Activated CD4-positive, alpha-beta T cell treated with anti-CD3 and anti-CD28 coated beads, Interleukin-10, Interleukin-2, amounts not matched to agents 100 ng/mL and 50 ng/mL, durations not matched to agents 16 hours and 8 hours (primary cell): ENCODE measurements around the gene STBD1.

Experiments
- DNase-seq: peaks from one replicate; pipeline ENCODE4 v3.0.0-alpha.2; 2020

The STBD1 gene

DNA sequence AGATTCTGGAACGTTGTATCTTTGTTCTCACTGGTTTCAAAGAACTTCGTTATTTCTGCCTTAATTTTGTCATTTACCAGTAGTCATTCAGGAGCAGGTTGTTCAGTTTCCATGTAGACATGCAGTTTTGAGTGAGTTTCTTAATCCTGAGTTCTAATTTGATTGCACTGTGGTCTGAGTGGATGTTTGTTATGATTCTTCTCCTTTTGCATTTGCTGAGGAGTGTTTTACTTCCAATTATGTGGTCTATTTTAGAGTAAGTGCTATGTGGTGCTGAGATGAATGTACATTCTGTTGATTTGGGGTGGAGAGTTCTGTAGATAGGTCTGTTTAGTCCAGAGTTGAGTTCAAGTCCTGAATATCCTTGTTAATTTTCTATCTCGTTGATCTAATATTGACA, 18.7 kb upstream of the STBD1 start:
- peak; percentile 58 for DNase-seq

DNA sequence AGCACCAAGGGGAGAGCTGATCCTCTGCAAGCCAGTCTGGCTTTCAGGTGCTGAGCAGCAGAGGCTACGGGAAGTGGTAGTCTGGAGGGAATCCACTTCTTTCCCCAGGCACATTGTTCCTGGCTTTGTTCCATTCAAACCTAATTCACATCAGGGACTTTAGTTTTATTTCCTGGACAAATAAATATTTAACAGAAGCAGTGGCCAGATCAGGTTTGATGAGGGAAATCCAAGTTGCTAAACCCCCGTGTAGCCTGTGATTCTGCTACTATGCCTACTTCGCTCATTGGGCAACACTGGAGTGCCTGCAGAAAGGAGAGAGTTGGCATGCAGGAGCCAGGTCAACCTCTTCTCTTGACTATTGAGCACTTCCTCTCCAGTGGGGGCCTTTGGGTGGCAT, 13.8 kb upstream of the STBD1 start:
- DNase-seq = no peak

DNA sequence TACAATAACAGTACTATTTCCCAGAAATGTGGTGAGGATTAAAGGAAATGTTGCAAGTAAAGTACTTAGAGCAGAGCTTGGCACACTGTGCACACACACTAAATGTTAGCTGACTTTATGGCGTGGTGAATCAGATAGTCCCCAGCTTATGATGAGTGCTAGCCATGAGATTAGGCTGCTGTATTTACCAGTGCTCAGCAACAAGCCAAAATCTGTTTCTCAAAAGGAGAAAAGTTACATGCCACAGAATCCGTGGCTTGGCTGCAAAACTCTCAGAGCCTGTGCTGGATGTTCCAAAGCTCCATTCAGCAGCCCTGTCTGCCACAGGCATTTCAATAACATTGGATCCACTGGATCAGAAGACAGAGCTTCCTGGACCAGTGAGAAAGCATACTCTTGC, 12.8 kb upstream of the STBD1 start:
- DNase-seq = no peak

DNA sequence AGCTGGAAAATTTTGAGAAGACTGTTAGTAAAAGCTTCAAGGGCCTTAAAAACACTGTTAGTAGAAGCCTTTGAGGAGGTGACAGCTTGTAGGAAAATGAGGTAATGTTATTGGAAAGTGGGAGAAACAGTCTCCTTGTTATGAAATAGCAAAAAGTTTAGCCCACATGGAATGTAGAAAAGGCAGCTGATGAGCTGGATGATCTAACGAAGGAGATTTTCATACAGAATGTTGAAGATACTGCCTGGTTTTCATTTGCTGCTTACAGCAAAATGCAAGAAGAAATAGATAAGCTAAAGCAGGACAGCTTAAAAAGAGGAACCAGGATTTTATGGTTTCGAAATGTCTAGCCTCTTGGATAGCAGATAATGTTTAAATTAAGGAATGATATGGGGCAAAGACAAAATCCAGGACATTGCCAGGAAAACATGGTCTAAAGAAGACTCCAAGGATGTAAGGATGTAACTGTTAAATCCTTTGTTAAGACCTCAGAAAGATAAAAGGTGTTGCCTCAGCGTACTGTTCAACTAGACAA, 10.2 kb upstream of the STBD1 start:
- no peak for DNase-seq

DNA sequence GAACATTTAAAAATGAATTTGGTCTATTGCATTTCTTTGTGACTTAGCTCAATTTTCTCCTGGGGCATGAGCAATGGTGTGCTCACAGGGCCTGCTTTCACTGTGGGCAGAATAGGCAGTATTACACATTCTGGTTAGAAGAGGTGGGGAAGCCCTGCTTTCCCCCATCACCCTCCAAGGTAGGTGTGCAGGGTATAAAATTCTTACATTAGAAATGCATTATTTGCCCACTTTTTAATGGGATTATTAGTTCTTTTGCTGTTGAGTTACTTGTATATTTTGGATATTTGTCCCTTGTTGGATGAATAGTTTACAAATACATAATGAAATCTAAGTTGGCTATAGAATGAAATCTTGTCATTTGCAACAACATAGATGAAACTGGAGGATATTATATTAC, 8.3 kb upstream of the STBD1 start:
- DNase-seq = no peak

DNA sequence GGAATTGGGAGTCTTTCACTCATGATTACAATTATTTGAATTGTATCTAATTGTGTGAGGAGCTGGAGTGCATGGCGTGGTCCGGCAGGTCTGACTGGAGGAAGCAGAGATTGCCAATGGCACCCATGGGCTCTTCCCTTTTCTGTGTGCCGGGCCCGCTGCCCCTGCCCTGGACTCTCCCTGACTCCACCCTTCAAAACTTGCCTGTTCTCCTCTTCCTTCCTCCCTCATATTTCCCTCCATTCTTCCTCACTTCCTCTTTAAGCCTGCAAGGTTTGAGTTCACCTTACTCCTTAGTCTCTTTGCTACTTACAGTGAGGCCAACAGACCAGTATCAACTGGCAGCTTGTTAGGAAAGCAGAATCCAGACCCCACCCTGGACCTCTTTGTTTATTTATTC, 6.5 kb upstream of the STBD1 start:
- DNase-seq = no peak

DNA sequence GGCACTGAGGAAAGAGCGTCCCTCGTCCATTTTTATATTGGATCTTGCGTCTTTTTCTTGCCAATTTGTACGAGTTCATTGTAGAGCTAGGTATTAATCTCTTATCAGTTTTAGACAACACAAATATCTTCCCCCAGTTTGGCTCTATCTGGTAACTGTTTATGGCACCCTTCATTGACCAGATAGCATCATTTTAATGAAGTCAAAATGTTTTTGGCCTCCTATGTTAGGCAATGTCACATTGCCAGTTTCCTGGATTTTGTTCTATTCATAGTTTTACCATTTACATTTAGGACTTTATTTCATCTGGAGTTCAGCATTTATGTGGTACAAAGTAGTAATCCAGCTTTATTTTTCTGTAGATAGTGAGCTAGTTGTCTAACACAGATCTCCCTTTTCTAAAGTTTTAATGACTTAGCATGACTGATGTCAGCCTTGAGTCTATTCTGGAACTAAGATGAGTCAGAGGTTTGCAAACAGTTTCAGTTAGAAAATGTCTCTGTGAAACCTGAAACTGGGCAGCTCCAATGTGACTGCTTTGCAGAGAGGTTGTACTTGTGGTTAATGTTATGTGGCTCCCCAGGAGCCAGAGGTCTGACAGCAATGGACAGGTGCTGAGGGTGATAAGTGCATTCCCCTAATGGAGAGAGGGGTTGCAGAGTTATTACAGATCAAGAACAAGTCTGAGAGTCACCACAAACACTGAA, 5.3 kb upstream of the STBD1 start:
- peak; percentile 93 for DNase-seq

DNA sequence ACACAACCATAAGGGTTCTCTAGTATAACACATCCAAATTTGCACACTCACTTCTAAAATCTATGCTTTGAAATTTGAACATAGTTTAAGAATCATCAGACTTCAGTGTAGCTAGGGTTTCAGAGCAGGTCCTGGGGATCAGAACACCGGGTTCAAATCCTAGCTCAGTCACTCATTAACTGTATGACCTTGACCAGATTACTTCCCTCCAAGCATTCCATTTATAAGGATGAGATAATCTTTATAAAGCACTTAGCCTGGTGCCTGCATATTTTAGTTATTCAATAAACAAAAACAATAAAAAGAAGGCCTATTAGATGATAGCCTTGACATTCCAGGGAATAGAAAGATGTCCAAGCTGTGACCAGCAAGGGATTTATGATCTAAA, 4.8 kb upstream of the STBD1 start:
- DNase-seq = no peak

DNA sequence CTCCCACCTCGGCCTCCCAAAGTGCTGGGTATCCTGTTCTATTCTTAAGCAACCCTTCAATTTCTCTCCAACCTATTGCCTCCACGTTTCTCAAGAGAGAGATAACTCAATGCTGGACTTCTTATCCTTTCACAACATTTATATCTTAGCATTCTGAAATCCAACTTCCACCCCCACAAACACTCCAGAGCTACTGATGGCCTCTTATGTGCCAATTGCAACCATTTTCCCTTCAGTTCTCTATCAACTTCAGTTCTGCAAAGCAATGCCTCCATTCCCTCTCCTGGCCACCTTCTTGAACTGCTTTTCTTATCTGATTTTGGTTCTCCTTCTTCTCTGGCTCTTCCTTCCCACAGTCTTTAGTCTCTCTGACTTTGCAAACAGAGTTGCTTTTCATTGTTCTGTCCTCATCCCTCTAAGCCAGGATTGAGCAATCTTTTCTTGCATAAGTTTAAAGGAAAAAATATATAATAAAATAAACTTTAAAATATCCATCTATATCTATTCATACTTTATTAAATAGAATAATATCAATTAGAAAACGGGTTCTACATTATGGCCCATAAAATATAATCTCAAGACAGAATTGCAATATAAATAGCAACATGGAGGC, 3.6 kb upstream of the STBD1 start:
- no peak for DNase-seq

DNA sequence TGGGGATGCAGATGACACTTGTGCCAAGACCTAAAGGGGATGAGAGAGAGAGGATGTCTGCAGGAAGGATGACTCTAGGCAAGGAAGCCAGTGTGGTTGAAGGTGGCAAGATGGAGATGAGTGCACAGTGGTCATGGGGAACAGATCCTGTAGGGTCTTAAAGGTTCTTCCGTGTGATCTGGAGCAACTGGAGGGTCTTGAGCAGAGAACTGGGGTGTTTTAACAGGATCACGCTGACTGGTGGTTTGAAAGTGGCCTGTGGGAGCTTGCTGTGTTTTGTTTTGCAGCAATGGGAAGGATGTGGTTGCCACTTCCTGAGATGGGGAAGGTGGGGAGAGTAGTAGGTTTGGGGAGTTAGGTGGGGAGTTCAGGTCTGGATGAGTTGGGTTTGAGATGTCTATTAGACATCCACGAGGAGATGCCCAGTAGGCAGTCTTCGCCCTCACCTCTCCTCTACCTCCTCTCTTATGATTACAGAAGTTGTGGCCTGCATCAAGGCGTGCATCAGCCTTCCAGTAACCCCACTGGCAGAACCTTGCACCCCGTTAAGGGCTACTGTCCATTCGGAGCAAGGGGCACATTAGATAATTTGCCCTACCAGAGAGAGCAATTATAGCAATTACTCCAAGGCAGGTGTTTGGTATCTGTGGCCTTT, 1.4 kb upstream of the STBD1 start:
- peak; percentile 78 for DNase-seq

DNA sequence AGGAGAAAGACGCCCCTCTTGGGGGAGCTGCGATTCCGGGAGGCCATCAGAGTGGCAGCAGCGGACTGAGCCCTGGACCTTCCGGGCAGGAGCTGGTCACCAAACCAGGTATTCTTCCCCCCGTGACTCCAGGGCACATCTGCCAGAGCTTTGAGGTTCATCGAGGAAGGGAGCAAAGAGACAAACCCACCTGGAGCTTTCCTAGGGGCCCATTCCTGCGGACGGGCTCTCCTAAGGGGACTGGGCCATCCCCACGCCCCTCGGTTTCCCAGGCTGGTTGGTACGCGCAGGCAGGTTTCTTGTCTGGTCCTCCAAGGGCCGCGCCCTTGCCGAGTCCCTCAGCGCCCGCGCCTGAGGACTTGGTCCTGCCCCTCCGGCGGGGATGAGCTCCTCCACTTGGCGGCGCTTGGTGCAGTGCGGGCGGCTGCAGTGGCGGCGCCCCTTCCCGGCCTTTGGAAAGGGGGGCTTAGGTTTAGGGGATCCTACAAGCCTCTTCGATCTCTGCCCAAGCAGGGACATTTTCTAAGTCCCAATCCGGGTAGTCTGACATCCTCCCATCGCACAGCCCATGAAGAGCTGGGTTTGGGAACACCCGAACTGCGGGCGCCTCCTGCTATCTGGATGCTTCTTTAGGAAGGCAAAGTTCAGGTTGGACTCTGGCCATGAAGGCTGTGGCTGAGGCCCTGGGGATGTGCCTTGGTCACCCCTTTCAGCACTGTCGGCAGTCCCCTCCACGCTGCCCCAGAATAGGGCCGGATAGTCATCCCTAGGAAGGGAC, 538 bp downstream of the STBD1 start:
- DNase-seq = peak; percentile 45

DNA sequence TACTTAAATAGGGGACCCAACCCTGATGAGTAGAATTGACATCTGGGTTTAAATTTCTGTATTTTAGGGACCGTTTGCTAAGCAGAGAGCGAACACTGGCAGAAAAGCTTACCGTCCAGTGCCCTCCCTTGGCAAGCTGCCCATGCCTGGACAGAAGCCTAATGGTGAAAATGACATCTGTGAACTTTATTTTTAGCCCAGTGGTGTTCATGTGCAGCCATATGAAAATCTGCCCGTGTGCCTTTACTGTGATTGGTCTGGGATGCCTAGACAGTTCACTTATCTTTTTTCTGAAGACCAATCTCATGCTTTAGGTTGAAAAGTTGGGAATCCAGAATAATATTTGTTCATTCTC, 1.1 kb downstream of the STBD1 start:
- DNase-seq = no peak

DNA sequence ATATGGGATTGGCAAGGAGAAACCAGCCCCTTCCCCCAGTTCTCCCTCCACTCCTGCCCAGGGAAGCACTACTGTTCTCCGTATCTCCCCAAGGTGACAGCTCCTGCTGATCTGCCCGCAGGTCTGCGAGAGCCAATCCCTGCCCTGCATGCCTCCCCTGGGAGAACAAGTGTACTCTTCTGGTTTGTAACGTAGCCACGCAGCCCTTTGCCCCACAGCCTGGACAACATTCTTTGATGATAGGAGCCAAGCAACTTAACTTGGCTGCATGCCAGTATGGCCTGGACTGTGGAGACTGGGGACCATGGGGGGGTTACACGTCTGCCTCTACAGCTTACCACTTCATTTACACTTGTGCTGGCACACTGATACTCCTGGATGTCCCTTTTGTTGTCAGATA, 2.0 kb downstream of the STBD1 start:
- no peak for DNase-seq

DNA sequence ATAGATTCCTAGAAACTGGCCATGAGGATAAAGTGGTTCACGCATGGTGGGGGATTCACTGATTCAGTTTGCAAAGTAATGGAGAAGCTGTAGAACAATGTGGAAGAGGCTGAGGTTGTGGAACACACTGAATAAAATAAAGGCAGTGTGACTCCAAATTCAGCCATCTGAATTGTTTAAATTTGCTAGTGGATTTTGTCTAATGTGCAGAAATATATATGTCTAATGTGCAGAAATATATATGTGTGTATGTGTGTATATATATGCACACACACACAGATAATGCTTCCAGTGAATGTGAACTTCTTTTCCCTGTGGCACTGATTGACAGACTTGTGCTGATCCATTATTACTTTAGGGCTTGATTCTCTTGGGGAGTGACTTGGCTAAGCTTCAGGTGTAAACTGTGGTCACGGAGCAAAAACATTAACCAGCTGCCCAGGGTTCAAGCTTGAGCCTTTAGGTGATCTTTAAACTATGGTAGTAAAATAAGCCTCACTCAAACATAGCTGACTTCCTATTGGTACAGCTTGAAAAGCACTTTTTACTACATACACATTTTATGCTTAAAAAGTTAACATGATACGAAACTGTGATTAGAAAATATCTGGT, 3.5 kb downstream of the STBD1 start:
- DNase-seq = no peak

DNA sequence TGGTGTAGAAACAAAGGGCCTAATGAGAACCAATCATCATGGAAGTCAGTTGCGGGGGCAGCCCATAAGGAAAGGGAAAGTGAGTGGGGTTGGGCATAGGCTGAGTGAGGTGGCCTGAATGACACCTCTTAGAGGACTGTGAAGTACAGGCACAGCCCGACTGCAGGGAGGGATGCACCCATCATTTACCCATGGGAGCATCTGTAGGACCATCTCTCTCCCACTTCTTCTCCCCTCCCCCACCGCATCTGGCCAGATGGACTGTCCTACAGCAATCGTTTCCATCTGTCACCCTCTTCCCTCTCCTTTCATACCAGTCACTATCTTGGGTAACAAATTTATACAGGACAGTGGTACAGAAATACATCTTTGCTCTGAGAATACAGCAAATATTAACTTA, 4.2 kb downstream of the STBD1 start:
- DNase-seq = no peak

DNA sequence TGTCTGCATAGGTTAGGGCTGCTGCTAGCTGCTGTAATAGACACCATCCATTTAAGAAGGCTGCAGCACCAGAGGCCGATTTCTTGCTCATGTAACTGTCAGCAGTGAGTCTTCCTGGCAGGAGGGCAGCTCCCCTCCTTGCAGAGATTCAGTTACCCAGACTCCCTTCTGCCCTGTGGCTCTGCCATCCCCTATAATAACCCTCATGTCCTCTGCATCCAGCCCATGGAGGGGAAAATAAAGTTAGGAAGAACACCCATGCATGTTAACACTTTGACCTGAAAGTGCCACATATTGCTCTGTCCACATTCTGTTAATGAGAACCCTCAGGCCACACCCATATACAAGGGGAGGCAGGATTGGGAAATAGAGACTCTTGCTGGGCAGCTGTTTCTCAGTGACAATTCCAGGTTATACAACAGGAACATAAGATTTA, 5.4 kb downstream of the STBD1 start:
- DNase-seq = no peak

DNA sequence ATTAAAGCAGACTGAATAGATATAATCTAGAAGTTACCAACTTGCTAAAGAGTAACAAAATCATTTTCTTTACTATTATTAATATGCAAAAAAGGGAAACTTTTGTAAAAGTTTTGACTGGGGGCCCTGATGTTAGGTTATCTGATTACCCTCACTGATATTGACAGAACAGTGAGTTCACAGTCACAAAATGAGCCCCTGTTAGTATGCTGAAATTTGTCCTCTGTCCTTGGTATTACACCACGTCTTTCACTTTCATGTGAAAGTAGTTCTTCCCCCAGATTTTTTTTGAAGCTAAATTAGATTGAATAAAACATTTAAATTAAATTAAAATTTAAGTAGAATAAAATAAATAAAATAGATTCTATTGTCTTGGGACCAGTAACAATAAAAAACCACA, 5.9 kb downstream of the STBD1 start:
- no peak for DNase-seq

DNA sequence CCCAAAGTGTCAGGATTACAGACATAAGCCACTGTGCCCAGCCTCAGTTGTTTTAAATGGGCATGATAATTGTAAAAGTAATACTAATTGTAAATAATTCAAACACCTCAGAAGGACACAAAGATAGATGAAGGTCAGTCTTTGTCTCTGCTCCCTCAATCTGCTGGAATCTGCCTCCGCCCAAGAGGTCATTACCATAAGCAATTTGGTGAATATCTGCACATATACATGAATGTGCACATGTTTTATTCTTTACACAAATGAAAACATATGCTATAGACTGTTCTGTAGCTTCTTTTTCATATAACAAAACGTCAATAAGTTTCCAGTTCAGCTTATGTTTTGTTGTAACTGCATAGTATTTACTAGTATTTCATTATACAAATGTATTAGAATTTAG, 7.0 kb downstream of the STBD1 start:
- no peak for DNase-seq

DNA sequence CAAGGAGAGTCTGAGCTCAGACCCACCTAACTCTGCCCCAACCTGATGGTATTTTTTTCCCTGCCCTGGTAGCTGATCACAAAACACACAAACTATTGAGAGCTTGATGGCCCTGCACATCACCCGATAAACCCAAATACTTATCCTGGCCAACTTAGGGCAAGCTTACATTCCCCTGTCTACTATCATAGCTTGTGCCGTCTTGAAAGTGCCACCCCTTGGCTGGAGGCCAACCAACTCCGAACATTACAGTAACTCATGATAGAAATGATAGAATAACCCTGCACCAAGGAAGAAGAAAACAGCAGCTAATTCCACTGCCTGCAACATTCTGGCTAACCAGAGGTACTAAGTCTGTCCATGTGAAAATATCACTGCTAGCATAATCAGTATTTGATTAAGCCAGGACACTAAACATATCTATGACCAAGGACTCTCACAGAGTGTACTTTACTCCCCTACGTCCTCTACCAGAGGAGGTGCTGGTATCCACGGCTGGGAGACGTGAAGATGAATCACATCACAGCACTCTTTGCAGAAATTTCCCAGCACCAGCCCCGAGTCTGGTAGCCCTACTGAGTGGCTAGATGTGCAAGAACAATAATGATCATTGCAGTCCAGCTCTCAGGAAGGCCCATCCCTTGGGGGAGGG, 8.9 kb downstream of the STBD1 start:
- DNase-seq = no peak

DNA sequence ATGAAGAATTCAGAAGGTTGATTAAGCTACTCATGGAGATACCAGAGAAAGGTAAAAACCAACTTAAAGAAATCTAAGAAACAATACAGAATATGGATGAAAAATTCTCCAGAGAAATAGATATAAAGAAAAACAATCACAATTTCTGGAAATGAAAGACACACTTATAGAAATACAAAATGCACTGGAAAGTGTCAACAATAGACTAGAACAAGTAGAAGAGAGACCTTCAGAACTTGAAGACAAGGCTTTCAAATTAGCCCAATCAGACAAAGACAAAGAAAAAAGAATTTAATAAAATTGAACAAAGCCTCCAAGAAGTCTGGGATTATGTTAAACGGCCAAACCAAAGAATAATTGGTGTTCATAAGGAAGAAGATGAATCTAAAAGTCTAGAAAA, 9.6 kb downstream of the STBD1 start:
- no peak for DNase-seq

DNA sequence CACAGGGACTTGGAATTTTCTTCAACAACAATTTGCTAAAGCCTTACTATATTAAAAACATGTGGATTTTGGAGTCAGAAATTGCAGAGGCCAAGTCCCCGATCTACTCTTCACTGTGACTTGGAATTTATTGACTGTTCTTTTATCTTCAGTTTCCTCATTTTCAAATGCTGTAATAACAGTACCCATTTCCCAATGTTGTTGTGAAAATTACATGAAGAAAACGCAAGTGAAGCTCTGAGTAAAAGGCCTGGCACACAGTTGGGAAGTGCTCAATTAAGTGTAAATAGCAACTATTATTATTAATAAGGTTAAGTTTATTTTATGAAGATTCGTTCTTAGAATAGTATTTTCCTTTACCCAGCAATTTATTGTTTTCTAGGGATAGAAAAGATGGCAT, 15.7 kb downstream of the STBD1 start:
- DNase-seq = no peak

DNA sequence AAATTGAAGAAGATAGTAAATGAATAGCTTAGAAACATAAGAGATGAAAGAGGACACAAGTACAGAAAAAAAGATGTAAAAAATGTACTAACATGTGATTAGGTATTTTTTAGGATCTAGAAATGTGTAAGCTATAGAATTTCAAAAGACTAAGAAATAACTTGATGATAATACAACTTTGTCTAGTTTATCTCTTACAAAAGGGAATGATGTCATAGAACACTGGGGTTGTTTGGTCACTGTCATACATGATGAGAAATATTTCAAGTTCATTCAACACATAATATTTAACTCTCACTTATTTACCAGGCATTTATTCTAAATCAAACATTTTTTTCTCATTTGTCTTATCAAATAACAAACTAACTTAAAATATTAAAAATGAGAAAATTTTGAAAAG, 18.5 kb downstream of the STBD1 start:
- no peak for DNase-seq

DNA sequence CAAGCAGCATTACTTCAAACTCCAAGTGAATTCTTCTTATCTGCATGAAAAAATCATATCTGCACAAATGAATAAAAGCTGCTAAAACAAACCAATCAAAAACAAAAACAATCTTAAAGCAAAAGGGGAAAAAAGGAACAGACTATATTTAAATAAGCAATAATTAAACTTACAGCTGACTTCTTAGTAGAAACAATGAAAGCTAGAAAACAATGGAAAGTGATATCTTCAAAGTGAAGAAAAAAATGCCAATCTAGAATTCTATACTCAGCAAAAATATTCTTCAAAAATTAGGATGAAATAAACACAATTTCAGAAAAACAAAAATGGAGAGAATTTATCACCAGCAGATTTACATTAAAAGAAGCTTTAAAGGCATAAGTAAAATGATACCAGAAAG, 20.0 kb downstream of the STBD1 start:
- no peak for DNase-seq
